K562 (cell line): Measurements from ENCODE around the gene LRP2BP. TPM values are rescaled to one million over a fixed set of nuclear protein-coding genes. Genes with fewer than 3 reads are reported as not detected.

Experiments used
- BRD4 ChIP-seq: fragments of 200-600 bp; sonication (generic); IDR thresholded peaks from 2 replicates; pipeline ENCODE4 v1.6.1; 2017; ENCODE audit warnings: inconsistent platforms
- CBFA2T3 ChIP-seq: fragments of 450-650 bp; IDR thresholded peaks from 2 replicates; pipeline ENCODE4 v1.6.1; 2017
- E4F1 ChIP-seq: fragments of 250-450 bp; sonication (Bioruptor Pico); IDR thresholded peaks from 2 replicates; pipeline ENCODE4 v1.5.0; 2021; ENCODE audit warnings: mild to moderate bottlenecking, borderline replicate concordance
- FOXA3 ChIP-seq, 2 experiments: fragments of 450-650 bp in 1 of 2; sonication (generic) in 1 of 2; formaldehyde crosslinking; IDR thresholded peaks in 1 of 2; conservative IDR thresholded peaks in 1 of 2; 2 replicates each; pipeline versions ENCODE4 v1.4.0 to v1.8.0; 2020 to 2022; ENCODE audit warnings: mild to moderate bottlenecking in 2 of 2, missing genetic modification reagents in 1 of 2
- FOXP4 ChIP-seq: sonication (generic); formaldehyde crosslinking; IDR thresholded peaks from 2 replicates; pipeline ENCODE4 v1.8.0; 2022; ENCODE audit warnings: mild to moderate bottlenecking, missing genetic modification reagents, borderline replicate concordance
- JUNB ChIP-seq: fragments of 450-650 bp; formaldehyde crosslinking; conservative IDR thresholded peaks from 2 replicates; pipeline ENCODE4 v1.4.0; 2020; ENCODE audit warnings: mild to moderate bottlenecking
- KAT2B ChIP-seq: IDR thresholded peaks from one replicate; pipeline ENCODE4 v1.6.1; 2012; ENCODE audit warnings: low read depth, mild to moderate bottlenecking, control low read depth, inconsistent platforms, low read length, moderate library complexity
- MED1 ChIP-seq: sonication (generic); formaldehyde crosslinking; IDR thresholded peaks from 2 replicates; pipeline ENCODE4 v1.8.1; 2023; ENCODE audit warnings: missing genetic modification reagents, borderline replicate concordance
- MLLT1 ChIP-seq, 2 experiments: fragments of 450-650 bp; IDR thresholded peaks; 2 replicates each; pipeline ENCODE4 v1.6.1; 2016
- POLR3G ChIP-seq: IDR thresholded peaks from 2 replicates; pipeline ENCODE4 v1.6.1; 2011; ENCODE audit not compliant: insufficient read length, insufficient replicate concordance; ENCODE audit errors: extremely low read depth
- PTTG1 ChIP-seq: fragments of 450-650 bp; IDR thresholded peaks from 2 replicates; pipeline ENCODE4 v1.6.1; 2016; ENCODE audit warnings: low read depth, mild to moderate bottlenecking, missing genetic modification characterization, missing compliant biosample characterization
- SP2 ChIP-seq: IDR thresholded peaks from 2 replicates; pipeline ENCODE4 v1.6.1; 2011; ENCODE audit warnings: mild to moderate bottlenecking, low read depth, low read length, moderate library complexity; ENCODE audit not compliant: poor library complexity, severe bottlenecking; ENCODE audit errors: extremely low read depth
- TCF3 ChIP-seq: sonication (generic); formaldehyde crosslinking; IDR thresholded peaks from 2 replicates; pipeline ENCODE4 v1.4.0; 2020; ENCODE audit warnings: mild to moderate bottlenecking, missing genetic modification reagents
- TEAD4 ChIP-seq, 2 experiments: sonication (generic) in 1 of 2; formaldehyde crosslinking in 1 of 2; IDR thresholded peaks; 2 replicates each; pipeline versions ENCODE4 v1.6.1 to v1.8.0; 2012 to 2022; ENCODE audit warnings: borderline replicate concordance in 1 of 2, inconsistent platforms in 1 of 2, low read length in 1 of 2, mild to moderate bottlenecking in 1 of 2, missing genetic modification reagents in 1 of 2
- ZHX1 ChIP-seq: fragments of 150-350 bp; conservative IDR thresholded peaks from 2 replicates; pipeline ENCODE4 v1.6.1; 2014; ENCODE audit warnings: low read length
- ZNF217 ChIP-seq: sonication (generic); formaldehyde crosslinking; IDR thresholded peaks from 2 replicates; pipeline ENCODE4 v1.8.0; 2022; ENCODE audit warnings: mild to moderate bottlenecking, missing genetic modification reagents
- ZNF280A ChIP-seq: fragments of 450-650 bp; IDR thresholded peaks from 2 replicates; pipeline ENCODE4 v1.6.1; 2018; ENCODE audit warnings: mild to moderate bottlenecking, low read depth; ENCODE audit not compliant: partially characterized antibody
- ZSCAN29 ChIP-seq: fragments of 450-650 bp; IDR thresholded peaks from 2 replicates; pipeline ENCODE4 v1.6.1; 2017
- polyA plus RNA-seq, 8 experiments: library from polyadenylated mRNA; depleted of rRNA in 4 of 8; stranded (reverse) in 5 of 8; unstranded in 3 of 8; fragments of >200 nt; fragmentation: Nextera tagmentation in 2 of 8; fragmentation: Illumina TruSeq in 1 of 8; extraction: Ambion mirVana in 2 of 8; extraction: Trizol in 1 of 8; gene quantifications; 2 replicates each; pipeline versions ENCODE4 v1.2.1 to v1.2.3, GENCODE V29; 2011 to 2014; ENCODE audit warnings: inconsistent platforms in 1 of 8, missing spikeins in 1 of 8
- total RNA-seq, 7 experiments: library from RNA; depleted of rRNA in 6 of 7; stranded (reverse); fragments of >200 nt in 6 of 7; fragmentation: Illumina TruSeq in 2 of 7; extraction: Trizol in 2 of 7; gene quantifications; 2 replicates each; pipeline versions ENCODE4 v1.2.1 to v1.2.3, GENCODE V29; 2011 to 2021; ENCODE audit warnings: low replicate concordance in 1 of 7

LRP2BP gene
- total and polyA plus RNA-seq, 9 of the 15 experiments (the other 6 are each of a cell fraction or from before 2014, with no cell fraction given), result 0.42 to 2.1 (median 0.62) TPM

- TF ChIP-seq ZHX1, result no peak
- no peak for TF ChIP-seq SP2
- TF ChIP-seq MLLT1 (IDR thresholded peaks at IDR 0.05), result no peak
- no peak for TF ChIP-seq POLR3G
- no peak for TF ChIP-seq MED1 (CRISPR knock-in tag)
- TF ChIP-seq FOXA3 (CRISPR knock-in tag; conservative IDR thresholded peaks at IDR 0.05 in 1 of 2, IDR thresholded peaks at IDR 0.05 in 1 of 2), result no peak
- no peak for TF ChIP-seq ZSCAN29
- no peak for TF ChIP-seq ZNF280A
- 0 out of 2 replicates have a peak, but pooled peaks have one; percentile 27 for TF ChIP-seq TEAD4 (IDR thresholded peaks at IDR 0.05; ENCODE audit: low read length)
- TF ChIP-seq TEAD4 (CRISPR knock-in tag; IDR thresholded peaks at IDR 0.05; ENCODE audit: borderline replicate concordance), result no peak
- TF ChIP-seq E4F1 (CRISPR knock-in tag), result no peak
- TF ChIP-seq TCF3 (CRISPR knock-in tag), result no peak
- TF ChIP-seq KAT2B, result no peak
- TF ChIP-seq PTTG1, result no peak
- TF ChIP-seq ZNF217, result no peak
- TF ChIP-seq JUNB (CRISPR knock-in tag), result no peak
- TF ChIP-seq BRD4, result no peak
- peak; percentile 41; the same call in 1 of the 2 replicates for TF ChIP-seq CBFA2T3
- no peak for TF ChIP-seq FOXP4 (CRISPR knock-in tag)
Measured at GRCh38 chr4:185358514-185358913, 37.2 kb downstream of the LRP2BP start (continued).
